C4-2B (cell line): ENCODE data around the gene KLHL13.

Source experiments
- ZFX ChIP-seq: fragments of 450-650 bp; IDR thresholded peaks from 2 replicates; pipeline ENCODE4 v1.6.1; 2017
- TF ChIP-seq, protein P1 (sequence below): fragments of 450-650 bp; conservative IDR thresholded peaks from 2 replicates; pipeline ENCODE4 v1.5.1; 2017; ENCODE audit warnings: mild to moderate bottlenecking

DNA sequence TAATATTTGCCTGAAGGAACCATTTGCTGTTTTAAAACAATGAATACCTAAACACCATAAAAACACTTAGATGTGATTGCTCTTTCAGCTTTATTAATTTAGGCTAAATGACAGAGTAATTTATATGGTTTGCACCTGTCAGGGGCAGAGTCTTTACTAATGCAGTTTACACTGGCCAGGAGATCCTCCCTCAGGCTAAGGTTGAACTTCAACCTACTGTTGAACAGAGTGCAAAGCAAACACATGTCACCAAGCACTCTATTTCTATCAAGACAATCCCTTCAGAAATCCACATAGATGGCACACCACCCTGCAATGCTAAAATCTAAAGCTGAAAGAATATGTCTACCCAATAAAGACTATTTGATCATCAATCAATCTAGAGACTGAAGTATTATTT, 147.3 kb downstream of the KLHL13 start:
- TF ChIP-seq, protein P1, sequence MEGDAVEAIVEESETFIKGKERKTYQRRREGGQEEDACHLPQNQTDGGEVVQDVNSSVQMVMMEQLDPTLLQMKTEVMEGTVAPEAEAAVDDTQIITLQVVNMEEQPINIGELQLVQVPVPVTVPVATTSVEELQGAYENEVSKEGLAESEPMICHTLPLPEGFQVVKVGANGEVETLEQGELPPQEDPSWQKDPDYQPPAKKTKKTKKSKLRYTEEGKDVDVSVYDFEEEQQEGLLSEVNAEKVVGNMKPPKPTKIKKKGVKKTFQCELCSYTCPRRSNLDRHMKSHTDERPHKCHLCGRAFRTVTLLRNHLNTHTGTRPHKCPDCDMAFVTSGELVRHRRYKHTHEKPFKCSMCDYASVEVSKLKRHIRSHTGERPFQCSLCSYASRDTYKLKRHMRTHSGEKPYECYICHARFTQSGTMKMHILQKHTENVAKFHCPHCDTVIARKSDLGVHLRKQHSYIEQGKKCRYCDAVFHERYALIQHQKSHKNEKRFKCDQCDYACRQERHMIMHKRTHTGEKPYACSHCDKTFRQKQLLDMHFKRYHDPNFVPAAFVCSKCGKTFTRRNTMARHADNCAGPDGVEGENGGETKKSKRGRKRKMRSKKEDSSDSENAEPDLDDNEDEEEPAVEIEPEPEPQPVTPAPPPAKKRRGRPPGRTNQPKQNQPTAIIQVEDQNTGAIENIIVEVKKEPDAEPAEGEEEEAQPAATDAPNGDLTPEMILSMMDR = no peak
- TF ChIP-seq ZFX = no peak
